Measurements from ENCODE around the gene ACTA1. TPM values are rescaled to one million over a fixed set of nuclear protein-coding genes. Genes with fewer than 3 reads are reported as not detected.
"Not testable (repeated sequence)": the region's sequence is repeated elsewhere in the genome, so short reads cannot be mapped to it uniquely, and the experiment has no call there.

The ACTA1 gene
- total RNA-seq, 5 donors from 2014 or later (not counting 1 experiment from before 2014, with no cell fraction given): 0.32 TPM; not detected in 4

DNA sequence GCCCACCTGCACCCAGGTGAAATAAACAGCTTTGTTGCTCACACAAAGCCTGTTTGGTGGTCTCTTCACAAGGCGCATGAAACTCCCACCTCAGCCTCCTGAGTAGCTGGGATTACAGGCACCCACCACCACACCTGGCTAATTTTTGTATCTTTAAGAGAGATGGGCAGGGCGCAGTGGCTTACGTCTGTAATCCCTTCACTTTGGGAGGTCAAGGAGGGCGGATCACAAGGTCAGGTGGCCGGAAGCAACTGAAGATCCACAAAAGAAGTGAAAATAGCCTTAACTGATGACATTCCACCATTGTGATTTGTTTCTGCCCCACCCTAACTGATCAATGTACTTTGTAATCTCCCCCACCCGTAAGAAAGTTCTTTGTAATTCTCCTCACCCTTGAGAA, 15.3 kb downstream of the ACTA1 start:
- POLR2A ChIA-PET; H3K4me1 Mint-ChIP-seq; H3K27ac Mint-ChIP-seq; H3K36me3 Mint-ChIP-seq; H3K9me3 ChIP-seq; ATAC-seq (replicated peaks in 1 of 4); H3K9me3 Mint-ChIP-seq; H3K36me3 ChIP-seq (ENCODE audit: control insufficient read depth in 2 of 2, extremely low read depth in 1 of 2, insufficient read depth in 1 of 2, low read length in 1 of 2); DNase-seq; CTCF ChIA-PET; H3K4me1 ChIP-seq (ENCODE audit: control insufficient read depth in 1 of 2, extremely low read depth in 1 of 2, insufficient read depth in 2 of 2, low read length in 2 of 2); H3K4me3 ChIP-seq (ENCODE audit: control insufficient read depth in 1 of 2, extremely low read depth in 1 of 2, low read length in 1 of 2); H3K4me3 Mint-ChIP-seq; H3K27ac ChIP-seq (ENCODE audit: low read length): not testable (repeated sequence)
- H3K27me3 ChIP-seq (replicated peaks in 1 of 2; ENCODE audit: control insufficient read depth in 2 of 2, extremely low read depth in 1 of 2, insufficient read depth in 2 of 2, low read length in 1 of 2): peaks cover 0 to 14% of the 10 kb centered on the region in 2 experiments
- WGBS (ENCODE audit: insufficient coverage): 60% methylated on average over 1 of the region's 6 CpGs
- H3K27me3 Mint-ChIP-seq: peaks cover 17 to 21% of the 10 kb centered on the region in 2 donors

DNA sequence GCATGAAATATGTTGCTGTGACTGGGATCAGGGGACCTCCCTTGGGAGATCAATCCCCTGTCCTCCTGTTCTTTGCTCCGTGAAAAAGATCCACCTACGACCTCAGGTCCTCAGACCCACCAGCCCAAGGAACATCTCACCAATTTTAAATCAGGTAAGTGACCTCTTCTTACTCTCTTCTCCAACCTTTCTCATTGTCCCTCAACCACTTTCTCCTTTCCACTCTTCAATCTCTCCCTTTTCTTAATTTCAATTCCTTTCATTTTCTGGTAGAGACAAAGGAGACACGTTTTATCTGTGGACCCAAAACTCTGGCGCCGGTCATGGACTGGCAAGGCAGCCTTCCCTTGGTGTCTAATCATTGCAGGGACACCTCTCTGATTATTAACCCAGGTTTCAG, 21.1 kb downstream of the ACTA1 start:
- not testable (repeated sequence) for H3K4me1 Mint-ChIP-seq, H3K4me3 Mint-ChIP-seq
- H3K27me3 Mint-ChIP-seq: peaks cover 21 to 50% of the 10 kb centered on the region in 2 donors

DNA sequence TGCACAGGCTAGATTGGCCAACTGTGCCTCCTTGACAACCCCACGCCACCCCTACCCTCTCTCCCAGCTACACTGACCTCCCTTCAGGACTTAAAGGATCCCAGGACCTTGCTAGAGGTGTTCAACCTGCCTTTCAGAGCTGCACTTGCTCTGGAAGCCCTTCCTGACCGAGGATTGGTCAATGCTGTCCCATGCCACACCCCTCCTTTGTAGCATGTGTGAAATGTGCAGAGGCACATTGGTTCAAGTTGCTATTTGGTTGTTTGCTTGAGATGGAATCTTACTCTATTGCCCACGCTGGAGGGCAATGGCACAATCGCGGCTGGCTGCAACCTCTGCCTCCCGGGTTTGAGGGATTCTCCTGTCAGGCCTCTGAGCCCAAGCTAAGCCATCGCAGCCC, 21.8 kb downstream of the ACTA1 start:
- WGBS (ENCODE audit: insufficient coverage): 91% methylated on average over 6 of the region's 7 CpGs
- H3K9me3 ChIP-seq: no peaks in the 10 kb centered on the region
- peaks cover 0 to 49% of the 10 kb centered on the region in 2 experiments for H3K27me3 ChIP-seq (replicated peaks in 1 of 2; ENCODE audit: control insufficient read depth in 2 of 2, extremely low read depth in 1 of 2, insufficient read depth in 2 of 2, low read length in 1 of 2)
- Mint-ChIP-seq H3K4me1 (peaks cover 11 to 13% (median 13%) of the 10 kb centered on the region in 3 donors), H3K36me3 (no peaks in the 10 kb centered on the region), H3K4me3 (no peak overlapping the region), H3K27me3 (peaks cover 24 to 57% of the 10 kb centered on the region in 2 donors), H3K27ac (no peak overlapping the region), H3K9me3 (no peaks in the 10 kb centered on the region)
- ATAC-seq (replicated peaks in 1 of 4) (no peak), DNase-seq (no peak)
- no peaks in the 10 kb centered on the region for H3K36me3 ChIP-seq (ENCODE audit: control insufficient read depth in 2 of 2, extremely low read depth in 1 of 2, insufficient read depth in 1 of 2, low read length in 1 of 2)
- no peak overlapping the region for H3K4me3 ChIP-seq (ENCODE audit: control insufficient read depth in 1 of 2, extremely low read depth in 1 of 2, low read length in 1 of 2)
- ChIA-PET CTCF (no interaction called here), POLR2A (no interaction called here)
- peaks cover 0 to 23% of the 10 kb centered on the region in 2 experiments for H3K4me1 ChIP-seq (ENCODE audit: control insufficient read depth in 1 of 2, extremely low read depth in 1 of 2, insufficient read depth in 2 of 2, low read length in 2 of 2)
- no peak overlapping the region for H3K27ac ChIP-seq (ENCODE audit: low read length)

More for the DNA sequence above, 21.1 kb downstream of the ACTA1 start:
- peaks cover 0 to 41% of the 10 kb centered on the region in 2 experiments for H3K27me3 ChIP-seq (replicated peaks in 1 of 2; ENCODE audit: control insufficient read depth in 2 of 2, extremely low read depth in 1 of 2, insufficient read depth in 2 of 2, low read length in 1 of 2)
- H3K27ac ChIP-seq (ENCODE audit: low read length); CTCF ChIA-PET; H3K36me3 ChIP-seq (ENCODE audit: control insufficient read depth in 2 of 2, extremely low read depth in 1 of 2, insufficient read depth in 1 of 2, low read length in 1 of 2); POLR2A ChIA-PET; ATAC-seq (replicated peaks in 1 of 4); DNase-seq; H3K9me3 Mint-ChIP-seq; H3K4me3 ChIP-seq (ENCODE audit: control insufficient read depth in 1 of 2, extremely low read depth in 1 of 2, low read length in 1 of 2); H3K36me3 Mint-ChIP-seq; H3K9me3 ChIP-seq; H3K27ac Mint-ChIP-seq: not testable (repeated sequence)
- H3K4me1 ChIP-seq (ENCODE audit: control insufficient read depth in 1 of 2, extremely low read depth in 1 of 2, insufficient read depth in 2 of 2, low read length in 2 of 2): peaks cover 0 to 15% of the 10 kb centered on the region in 2 experiments
- WGBS (ENCODE audit: insufficient coverage): 90% methylated on average over 5 of the region's 5 CpGs

DNA sequence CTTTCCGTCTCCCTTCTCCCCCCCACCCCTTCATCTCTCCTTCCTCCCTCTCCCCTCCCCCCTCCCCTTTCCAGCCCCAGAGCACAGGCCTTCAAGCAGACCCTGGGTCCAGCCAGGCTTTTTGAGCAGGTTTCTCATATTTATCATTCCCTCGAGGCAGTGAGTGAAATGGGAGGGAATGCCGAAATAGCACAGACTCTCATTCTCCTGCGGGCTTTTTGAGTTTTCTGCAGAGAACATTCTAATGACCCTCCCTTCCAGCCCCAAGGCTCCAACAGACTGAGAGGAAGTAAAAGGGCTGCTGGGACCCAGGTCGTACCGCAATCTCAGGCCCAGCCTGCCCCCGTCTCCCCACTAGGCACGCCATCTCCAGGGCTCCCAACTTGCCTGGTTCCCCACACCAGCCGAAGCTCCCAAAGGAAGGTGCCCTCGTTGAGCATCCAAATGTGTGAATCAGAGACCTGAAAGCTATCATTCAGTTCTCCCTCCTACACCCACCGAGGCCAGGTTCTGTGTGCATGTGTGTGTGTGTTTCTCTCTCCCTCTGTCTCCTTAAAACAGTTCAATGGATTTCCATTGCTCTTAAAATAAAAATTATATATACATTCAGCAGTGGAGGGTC, 22.3 kb downstream of the ACTA1 start:
- no peak overlapping the region for H3K27ac ChIP-seq (ENCODE audit: low read length)
- H3K4me1 ChIP-seq (ENCODE audit: control insufficient read depth in 1 of 2, extremely low read depth in 1 of 2, insufficient read depth in 2 of 2, low read length in 2 of 2): peaks cover 0 to 25% of the 10 kb centered on the region in 2 experiments
- Mint-ChIP-seq H3K4me3 (no peak overlapping the region), H3K9me3 (no peaks in the 10 kb centered on the region), H3K27ac (no peak overlapping the region), H3K4me1 (peaks cover 15 to 17% (median 16%) of the 10 kb centered on the region in 3 donors), H3K27me3 (peaks cover 29 to 62% of the 10 kb centered on the region in 2 donors), H3K36me3 (no peaks in the 10 kb centered on the region)
- POLR2A ChIA-PET: no interaction called here
- H3K9me3 ChIP-seq: no peaks in the 10 kb centered on the region
- peaks cover 2 to 54% of the 10 kb centered on the region in 2 experiments for H3K27me3 ChIP-seq (replicated peaks in 1 of 2; ENCODE audit: control insufficient read depth in 2 of 2, extremely low read depth in 1 of 2, insufficient read depth in 2 of 2, low read length in 1 of 2)
- ATAC-seq (replicated peaks in 1 of 4): no peak
- DNase-seq: no peak
- no peak overlapping the region for H3K4me3 ChIP-seq (ENCODE audit: control insufficient read depth in 1 of 2, extremely low read depth in 1 of 2, low read length in 1 of 2)
- CTCF ChIA-PET: no interaction called here
- WGBS (ENCODE audit: insufficient coverage): 85% methylated on average over 4 of the region's 11 CpGs
- no peaks in the 10 kb centered on the region for H3K36me3 ChIP-seq (ENCODE audit: control insufficient read depth in 2 of 2, extremely low read depth in 1 of 2, insufficient read depth in 1 of 2, low read length in 1 of 2)

DNA sequence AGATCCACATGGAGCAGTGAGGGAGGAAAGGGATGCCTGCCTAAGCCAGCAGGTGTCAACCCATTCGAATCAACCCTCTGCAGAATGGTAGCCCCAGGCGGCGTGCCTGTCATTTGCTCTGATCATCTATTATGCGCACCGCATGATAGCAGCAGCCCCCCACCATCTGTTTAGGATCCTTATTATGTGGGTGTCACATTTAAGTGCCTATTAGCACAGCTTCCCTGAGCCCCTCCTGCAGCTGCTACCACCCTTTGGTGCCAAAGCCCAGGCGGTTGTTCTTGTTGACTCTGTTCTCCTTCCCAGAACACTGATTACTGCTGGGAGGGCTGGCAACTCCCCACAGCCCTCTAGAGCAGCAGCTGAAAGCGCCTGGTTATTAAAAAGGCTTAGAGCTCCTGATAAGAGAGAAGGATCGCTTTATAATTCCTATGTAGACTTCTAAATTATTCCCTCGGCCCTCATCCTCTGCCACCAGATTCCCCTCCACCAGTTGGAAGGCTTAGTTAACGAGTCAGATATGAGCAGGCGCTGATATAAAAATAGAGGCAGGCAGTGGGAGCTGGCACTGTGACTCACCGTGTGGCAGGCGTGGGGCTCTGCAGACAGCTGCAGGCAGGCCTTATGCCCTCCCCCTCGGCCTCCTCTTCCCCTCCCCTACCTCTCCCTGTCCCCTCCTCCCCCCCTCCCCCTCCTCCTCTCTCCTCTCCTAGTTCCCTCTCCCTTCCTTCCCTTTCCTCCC, 23.0 kb downstream of the ACTA1 start:
- Histone ChIP-seq H3K36me3 (ENCODE audit: control insufficient read depth in 2 of 2, extremely low read depth in 1 of 2, insufficient read depth in 1 of 2, low read length in 1 of 2) (no peaks in the 10 kb centered on the region), H3K4me1 (ENCODE audit: control insufficient read depth in 1 of 2, extremely low read depth in 1 of 2, insufficient read depth in 2 of 2, low read length in 2 of 2) (peaks cover 0 to 25% of the 10 kb centered on the region in 2 experiments), H3K4me3 (ENCODE audit: control insufficient read depth in 1 of 2, extremely low read depth in 1 of 2, low read length in 1 of 2) (no peak overlapping the region), H3K9me3 (no peaks in the 10 kb centered on the region), H3K27me3 (replicated peaks in 1 of 2; ENCODE audit: control insufficient read depth in 2 of 2, extremely low read depth in 1 of 2, insufficient read depth in 2 of 2, low read length in 1 of 2) (peaks cover 4 to 59% of the 10 kb centered on the region in 2 experiments), H3K27ac (ENCODE audit: low read length) (no peak overlapping the region)
- Mint-ChIP-seq H3K4me3 (no peak overlapping the region), H3K27ac (no peak overlapping the region), H3K36me3 (no peaks in the 10 kb centered on the region), H3K4me1 (peaks cover 15 to 17% (median 17%) of the 10 kb centered on the region in 3 donors), H3K27me3 (peaks cover 30 to 68% of the 10 kb centered on the region in 2 donors), H3K9me3 (no peaks in the 10 kb centered on the region)
- ChIA-PET CTCF (no interaction called here), POLR2A (no interaction called here)
- 13% methylated on average over 3 of the region's 14 CpGs for WGBS (ENCODE audit: insufficient coverage)
- no peak for ATAC-seq (replicated peaks in 1 of 4)
- DNase-seq: no peak

DNA sequence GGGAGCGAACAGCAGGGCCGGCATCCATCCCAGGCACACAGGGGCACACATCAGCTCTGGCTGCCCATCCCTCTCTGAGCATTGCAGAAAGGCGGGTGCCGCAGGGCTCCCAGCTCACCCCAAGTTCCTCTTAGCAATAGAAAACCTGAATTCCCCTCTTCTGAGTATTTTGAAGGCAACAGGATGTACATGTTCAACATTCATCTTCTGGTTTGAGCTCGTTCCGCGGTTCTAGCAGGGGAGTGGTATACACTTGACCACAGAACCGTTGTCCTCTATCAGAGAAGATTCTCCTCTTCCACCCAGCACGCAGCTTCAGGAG, 23.6 kb downstream of the ACTA1 start:
- CTCF ChIA-PET: interaction anchor here in 1 of 2 donors (0.6 kb wide), 1 partner anchor 1003 kb away, joined by 7 read pairs; the partner anchor contains the start of gene TRIM11
- no peak overlapping the region for H3K4me3 Mint-ChIP-seq

More for the DNA sequence above, 23.6 kb downstream of the ACTA1 start:
- peaks cover 0 to 25% of the 10 kb centered on the region in 2 experiments for H3K4me1 ChIP-seq (ENCODE audit: control insufficient read depth in 1 of 2, extremely low read depth in 1 of 2, insufficient read depth in 2 of 2, low read length in 2 of 2)
- DNase-seq: no peak
- POLR2A ChIA-PET: no interaction called here
- no peaks in the 10 kb centered on the region for H3K36me3 ChIP-seq (ENCODE audit: control insufficient read depth in 2 of 2, extremely low read depth in 1 of 2, insufficient read depth in 1 of 2, low read length in 1 of 2)
- H3K9me3 Mint-ChIP-seq: no peaks in the 10 kb centered on the region
- no peak overlapping the region for H3K27ac ChIP-seq (ENCODE audit: low read length)
- H3K4me1 Mint-ChIP-seq: peaks cover 15 to 17% (median 17%) of the 10 kb centered on the region in 3 donors
- no peaks in the 10 kb centered on the region for H3K9me3 ChIP-seq
- no peaks in the 10 kb centered on the region for H3K36me3 Mint-ChIP-seq
- H3K27me3 ChIP-seq (replicated peaks in 1 of 2; ENCODE audit: control insufficient read depth in 2 of 2, extremely low read depth in 1 of 2, insufficient read depth in 2 of 2, low read length in 1 of 2): peaks cover 6 to 63% of the 10 kb centered on the region in 2 experiments
- H3K27me3 Mint-ChIP-seq: peaks cover 35 to 74% of the 10 kb centered on the region in 2 donors
- H3K4me3 ChIP-seq (ENCODE audit: control insufficient read depth in 1 of 2, extremely low read depth in 1 of 2, low read length in 1 of 2): no peak overlapping the region
- WGBS (ENCODE audit: insufficient coverage): 22% methylated on average over 4 of the region's 9 CpGs
- no peak for ATAC-seq (replicated peaks in 1 of 4)
- no peak overlapping the region for H3K27ac Mint-ChIP-seq
